ENCODE data around the gene RNF112. TPM values are rescaled to one million over a fixed set of nuclear protein-coding genes. Genes with fewer than 3 reads are reported as not detected.
A peak's percentile ranks its signal among the peaks of the same experiment; 100 is the strongest.

Gene RNF112
- total and polyA plus RNA-seq, 2 donors = 3.1 to 17.4 TPM

- 40% methylated on average over 5 of the region's 5 CpGs for WGBS
- no peak overlapping the region for H3K4me3 ChIP-seq (ENCODE audit: low read depth, low read length)
- no peak for DNase-seq (ENCODE audit: extremely low spot score)
- H3K4me1 ChIP-seq (ENCODE audit: insufficient read depth) = no peaks in the 10 kb centered on the region
- H3K27ac ChIP-seq (ENCODE audit: low read depth) = peak overlapping the region; percentile 42
- no peaks in the 10 kb centered on the region for H3K36me3 ChIP-seq (ENCODE audit: insufficient read depth)
Measured at GRCh38 chr17:19388791-19389785, 21.9 kb upstream of the RNF112 start.

- no peak for DNase-seq (ENCODE audit: extremely low spot score)
- Histone ChIP-seq H3K27ac (ENCODE audit: low read depth) (no peak overlapping the region), H3K36me3 (ENCODE audit: insufficient read depth) (no peaks in the 10 kb centered on the region), H3K4me1 (ENCODE audit: insufficient read depth) (no peaks in the 10 kb centered on the region), H3K4me3 (ENCODE audit: low read depth, low read length) (no peak overlapping the region)
- 80% methylated on average over 2 of the region's 2 CpGs for WGBS
Measured at GRCh38 chr17:19390951-19391350, 20.1 kb upstream of the RNF112 start.

- peak overlapping the region; percentile 62 for H3K27ac ChIP-seq (ENCODE audit: low read depth)
- no peak overlapping the region for H3K4me3 ChIP-seq (ENCODE audit: low read depth, low read length)
- whole genome bisulfite sequencing = 81% methylated on average over 7 of the region's 7 CpGs
- H3K4me1 ChIP-seq (ENCODE audit: insufficient read depth) = no peaks in the 10 kb centered on the region
- no peak for DNase-seq (ENCODE audit: extremely low spot score)
- H3K36me3 ChIP-seq (ENCODE audit: insufficient read depth) = no peaks in the 10 kb centered on the region
Measured at GRCh38 chr17:19391432-19391831, 19.6 kb upstream of the RNF112 start.

GRCh38 chr17:19392303-19392702 is 18.7 kb upstream of the RNF112 start:
- Histone ChIP-seq H3K36me3 (ENCODE audit: insufficient read depth) (no peaks in the 10 kb centered on the region), H3K27ac (ENCODE audit: low read depth) (no peak overlapping the region), H3K4me3 (ENCODE audit: low read depth, low read length) (no peak overlapping the region), H3K4me1 (ENCODE audit: insufficient read depth) (no peaks in the 10 kb centered on the region)
- DNase-seq (ENCODE audit: extremely low spot score) = no peak
- 52% methylated on average over 7 of the region's 7 CpGs for WGBS

GRCh38 chr17:19397556-19398041 is 13.4 kb upstream of the RNF112 start:
- 74% methylated on average over 6 of the region's 6 CpGs for WGBS
- Histone ChIP-seq H3K36me3 (ENCODE audit: insufficient read depth) (no peaks in the 10 kb centered on the region), H3K27ac (ENCODE audit: low read depth) (no peak overlapping the region), H3K4me3 (ENCODE audit: low read depth, low read length) (no peak overlapping the region), H3K4me1 (ENCODE audit: insufficient read depth) (no peaks in the 10 kb centered on the region)
- no peak for DNase-seq (ENCODE audit: extremely low spot score)

GRCh38 chr17:19398301-19399181 is 12.5 kb upstream of the RNF112 start:
- 52% methylated on average over 2 of the region's 2 CpGs for WGBS
- H3K4me3 ChIP-seq (ENCODE audit: low read depth, low read length) = no peak overlapping the region
- no peak overlapping the region for H3K27ac ChIP-seq (ENCODE audit: low read depth)

GRCh38 chr17:19399750-19400450 is 11.1 kb upstream of the RNF112 start:
- no peak for DNase-seq (ENCODE audit: extremely low spot score)
- no peaks in the 10 kb centered on the region for H3K4me1 ChIP-seq (ENCODE audit: insufficient read depth)
- H3K27ac ChIP-seq (ENCODE audit: low read depth) = no peak overlapping the region
- H3K4me3 ChIP-seq (ENCODE audit: low read depth, low read length) = no peak overlapping the region
- H3K36me3 ChIP-seq (ENCODE audit: insufficient read depth) = no peaks in the 10 kb centered on the region
- 81% methylated on average over 3 of the region's 3 CpGs for WGBS

More at GRCh38 chr17:19398301-19399181, 12.5 kb upstream of the RNF112 start:
- Histone ChIP-seq H3K36me3 (ENCODE audit: insufficient read depth) (no peaks in the 10 kb centered on the region), H3K4me1 (ENCODE audit: insufficient read depth) (no peaks in the 10 kb centered on the region)
- no peak for DNase-seq (ENCODE audit: extremely low spot score)

- WGBS = 51% methylated on average over 8 of the region's 8 CpGs
- no peak for DNase-seq (ENCODE audit: extremely low spot score)
- Histone ChIP-seq H3K4me1 (ENCODE audit: insufficient read depth) (no peaks in the 10 kb centered on the region), H3K27ac (ENCODE audit: low read depth) (no peak overlapping the region), H3K36me3 (ENCODE audit: insufficient read depth) (no peaks in the 10 kb centered on the region), H3K4me3 (ENCODE audit: low read depth, low read length) (no peak overlapping the region)
Measured at GRCh38 chr17:19401321-19402010, 9.6 kb upstream of the RNF112 start.

- H3K36me3 ChIP-seq (ENCODE audit: insufficient read depth) = no peaks in the 10 kb centered on the region
- H3K4me1 ChIP-seq (ENCODE audit: insufficient read depth) = no peaks in the 10 kb centered on the region
- H3K4me3 ChIP-seq (ENCODE audit: low read depth, low read length) = no peak overlapping the region
- WGBS = 40% methylated on average over 1 of the region's 1 CpG
- DNase-seq (ENCODE audit: extremely low spot score) = no peak
- no peak overlapping the region for H3K27ac ChIP-seq (ENCODE audit: low read depth)
Measured at GRCh38 chr17:19402171-19402570, 8.9 kb upstream of the RNF112 start.

- WGBS = 95% methylated on average over 4 of the region's 4 CpGs
- Histone ChIP-seq H3K36me3 (ENCODE audit: insufficient read depth) (no peaks in the 10 kb centered on the region), H3K4me1 (ENCODE audit: insufficient read depth) (no peaks in the 10 kb centered on the region), H3K4me3 (ENCODE audit: low read depth, low read length) (no peak overlapping the region), H3K27ac (ENCODE audit: low read depth) (no peak overlapping the region)
- DNase-seq (ENCODE audit: extremely low spot score) = no peak
Measured at GRCh38 chr17:19403021-19403420, 8.0 kb upstream of the RNF112 start.

- H3K27ac ChIP-seq (ENCODE audit: low read depth) = no peak overlapping the region
- no peaks in the 10 kb centered on the region for H3K36me3 ChIP-seq (ENCODE audit: insufficient read depth)
- no peaks in the 10 kb centered on the region for H3K4me1 ChIP-seq (ENCODE audit: insufficient read depth)
- WGBS = 87% methylated on average over 1 of the region's 1 CpG
- no peak for DNase-seq (ENCODE audit: extremely low spot score)
- no peak overlapping the region for H3K4me3 ChIP-seq (ENCODE audit: low read depth, low read length)
Measured at GRCh38 chr17:19404264-19404663, 6.8 kb upstream of the RNF112 start.

GRCh38 chr17:19405114-19405513 is 5.9 kb upstream of the RNF112 start:
- Histone ChIP-seq H3K4me1 (ENCODE audit: insufficient read depth) (no peaks in the 10 kb centered on the region), H3K36me3 (ENCODE audit: insufficient read depth) (no peaks in the 10 kb centered on the region), H3K4me3 (ENCODE audit: low read depth, low read length) (no peak overlapping the region), H3K27ac (ENCODE audit: low read depth) (no peak overlapping the region)
- WGBS = 93% methylated on average over 5 of the region's 5 CpGs
- no peak for DNase-seq (ENCODE audit: extremely low spot score)

Measured in urinary bladder (tissue), 4 donors.